Neural progenitor cell (in vitro differentiated cells): ENCODE results near the gene ARL8A.

Experiments
- CTCF ChIP-seq: fragments of 200-600 bp; sonication (generic); IDR thresholded peaks from 2 replicates; pipeline ENCODE4 v1.5.1; 2017; ENCODE audit warnings: antibody characterized with exemption, mild to moderate bottlenecking
- EZH2 ChIP-seq: fragments of 200-600 bp; sonication (generic); IDR thresholded peaks from 2 replicates; pipeline ENCODE4 v1.6.1; 2017; ENCODE audit warnings: antibody characterized with exemption, mild to moderate bottlenecking, moderate library complexity

GRCh38 chr1:202165942-202166843 lies 21.7 kb upstream of the ARL8A start:
- TF ChIP-seq EZH2 (no peak), CTCF (no peak)
